Measurements from ENCODE around the gene FIBCD1.

DNA sequence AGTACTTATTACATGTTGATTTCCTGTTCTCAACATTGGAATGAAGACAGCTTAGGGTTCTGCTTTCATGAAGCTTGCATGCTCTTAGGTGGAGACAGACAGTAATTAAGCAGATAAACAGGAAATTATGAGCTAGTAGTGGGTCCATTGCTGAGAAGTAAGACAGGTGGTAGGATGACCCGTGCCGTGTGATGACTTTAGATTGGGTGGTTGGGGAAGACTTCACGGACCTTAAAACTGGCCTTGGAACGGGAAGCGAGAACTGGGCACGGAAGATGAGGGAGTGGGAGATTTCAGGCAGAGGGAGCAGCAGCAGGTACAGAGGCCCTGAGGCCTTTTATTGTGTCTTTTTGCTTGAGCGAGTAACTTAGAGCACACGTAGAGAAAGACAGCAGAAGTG is 76.8 kb downstream of the FIBCD1 start:
- TF ChIP-seq, protein P1, sequence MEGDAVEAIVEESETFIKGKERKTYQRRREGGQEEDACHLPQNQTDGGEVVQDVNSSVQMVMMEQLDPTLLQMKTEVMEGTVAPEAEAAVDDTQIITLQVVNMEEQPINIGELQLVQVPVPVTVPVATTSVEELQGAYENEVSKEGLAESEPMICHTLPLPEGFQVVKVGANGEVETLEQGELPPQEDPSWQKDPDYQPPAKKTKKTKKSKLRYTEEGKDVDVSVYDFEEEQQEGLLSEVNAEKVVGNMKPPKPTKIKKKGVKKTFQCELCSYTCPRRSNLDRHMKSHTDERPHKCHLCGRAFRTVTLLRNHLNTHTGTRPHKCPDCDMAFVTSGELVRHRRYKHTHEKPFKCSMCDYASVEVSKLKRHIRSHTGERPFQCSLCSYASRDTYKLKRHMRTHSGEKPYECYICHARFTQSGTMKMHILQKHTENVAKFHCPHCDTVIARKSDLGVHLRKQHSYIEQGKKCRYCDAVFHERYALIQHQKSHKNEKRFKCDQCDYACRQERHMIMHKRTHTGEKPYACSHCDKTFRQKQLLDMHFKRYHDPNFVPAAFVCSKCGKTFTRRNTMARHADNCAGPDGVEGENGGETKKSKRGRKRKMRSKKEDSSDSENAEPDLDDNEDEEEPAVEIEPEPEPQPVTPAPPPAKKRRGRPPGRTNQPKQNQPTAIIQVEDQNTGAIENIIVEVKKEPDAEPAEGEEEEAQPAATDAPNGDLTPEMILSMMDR (IDR thresholded peaks at IDR 0.05; ENCODE audit: control extremely low read depth in 1 of 3, insufficient read depth in 1 of 3, low read depth in 1 of 3, low read length in 3 of 3), result no peak
- TF ChIP-seq POLR2A (IDR thresholded peaks at IDR 0.05; ENCODE audit: control extremely low read depth in 1 of 2, low read depth in 2 of 2, low read length in 2 of 2), result no peak
- no peak for TF ChIP-seq EP300 (IDR thresholded peaks at IDR 0.05; ENCODE audit: borderline replicate concordance in 1 of 2, low read depth in 2 of 2, low read length in 2 of 2)
- TF ChIP-seq CEBPB (IDR thresholded peaks at IDR 0.05; ENCODE audit: low read depth, low read length), result no peak
- no peak for TF ChIP-seq E2F6 (IDR thresholded peaks at IDR 0.05)
- no peak for TF ChIP-seq ATF2 (IDR thresholded peaks at IDR 0.05; ENCODE audit: low read length)
- no peak for TF ChIP-seq TEAD4 (IDR thresholded peaks at IDR 0.05; ENCODE audit: low read depth, low read length)
- no peak for TF ChIP-seq EGR1 (IDR thresholded peaks at IDR 0.05; ENCODE audit: borderline replicate concordance, low read depth, low read length)
- no peak for TF ChIP-seq POLR2AphosphoS5 (IDR thresholded peaks at IDR 0.05; ENCODE audit: low read depth, low read length)
- no peak for TF ChIP-seq NRF1 (IDR thresholded peaks at IDR 0.05; ENCODE audit: low read depth, low read length)
- no peak for TF ChIP-seq SP1 (IDR thresholded peaks at IDR 0.05; ENCODE audit: low read depth, low read length)
- no peak for TF ChIP-seq YY1 (IDR thresholded peaks at IDR 0.05; ENCODE audit: low read depth, low read length)
